HepG2 (cell line): ENCODE results near the gene NALCN. TPM values are rescaled to one million over a fixed set of nuclear protein-coding genes. Genes with fewer than 3 reads are reported as not detected.

ENCODE experiments used
- ATAC-seq: fragments of 200-7000 bp; cut with Tn5 transposase; 3 replicates; pipeline ENCODE4 v1.9.1; 2020; ENCODE audit warnings: mild to moderate bottlenecking, moderate library complexity
- BruUV-seq: library from RNA; stranded (reverse); fragments of 400-500 nt; replicated peaks from 2 replicates; lab custom pipeline; 2021; lab: Mats Ljungman, UMichigan
- CTCF ChIA-PET: fragments of 300-600 bp; formaldehyde crosslinking; extraction: SDS; loops from one replicate; lab custom pipeline; 2021; ENCODE audit warnings: low total read pairs, inconsistent platforms, low intra/inter-chr PET ratio; lab: Yijun Ruan, JAX
- POLR2A ChIA-PET: fragments of 350-600 bp; sonication (Branson Sonifier 250); formaldehyde crosslinking; loops from one replicate; lab custom pipeline; 2020; ENCODE audit warnings: antibody characterized with exemption, inconsistent platforms; lab: Yijun Ruan, JAX
- DNase-seq: peaks from one replicate; pipeline ENCODE4 v3.0.0-alpha.2; 2015; ENCODE audit warnings: low spot score
- FAIRE-seq: peaks from 3 replicates; lab custom pipeline; 2011; peaks lifted over from hg19 to GRCh38; lab: Jason Lieb, UNC
- H2AFZ ChIP-seq: one replicate; pipeline ENCODE4 v1.6.1; 2011; ENCODE audit warnings: low read length, inconsistent platforms
- H3K27ac ChIP-seq: fragments of 300-600 bp; 3 replicates; pipeline ENCODE4 v1.8.0; 2011; ENCODE audit warnings: mixed run types, mild to moderate bottlenecking, mixed read lengths, low read length, inconsistent platforms; ENCODE audit not compliant: insufficient read depth; ENCODE audit errors: extremely low read length
- H3K27me3 ChIP-seq, 2 experiments: fragments of 200-600 bp in 1 of 2; 2 replicates in 1 of 2; 3 replicates in 1 of 2; pipeline versions ENCODE4 v1.6.0 to v1.8.0; 2011; ENCODE audit warnings: low read length in 2 of 2, mild to moderate bottlenecking in 2 of 2, moderate library complexity in 2 of 2, inconsistent platforms in 1 of 2; ENCODE audit not compliant: insufficient read depth in 2 of 2, control insufficient read depth in 1 of 2
- H3K36me3 ChIP-seq, 2 experiments: fragments of 200-600 bp in 1 of 2; replicated peaks in 1 of 2; 2 replicates in 1 of 2; 3 replicates in 1 of 2; pipeline versions ENCODE4 v1.5.1 to v1.8.0; 2011; ENCODE audit warnings: low read length in 2 of 2, inconsistent platforms in 1 of 2; ENCODE audit not compliant: insufficient read depth in 2 of 2, control insufficient read depth in 1 of 2
- H3K4me1 ChIP-seq: 2 replicates; pipeline ENCODE4 v1.5.1; 2012; ENCODE audit warnings: low read length, inconsistent platforms; ENCODE audit not compliant: insufficient read depth
- H3K4me2 ChIP-seq: 2 replicates; pipeline ENCODE4 v1.6.0; 2011; ENCODE audit warnings: low read depth, low read length, inconsistent platforms
- H3K4me3 ChIP-seq, 3 experiments: fragments of 200-600 bp in 1 of 3; sonication (generic), shearing (Covaris generic) in 1 of 3; replicated peaks in 1 of 3; 2 replicates each; pipeline ENCODE4 v1.5.1; 2011 to 2016; ENCODE audit warnings: low read length in 3 of 3, inconsistent platforms in 2 of 3, low read depth in 2 of 3, mild to moderate bottlenecking in 2 of 3, control low read depth in 1 of 3, mixed read lengths in 1 of 3; ENCODE audit not compliant: insufficient read depth in 1 of 3
- H3K79me2 ChIP-seq: one replicate; pipeline ENCODE4 v1.6.1; 2011; ENCODE audit warnings: low read length, inconsistent platforms; ENCODE audit not compliant: insufficient read depth
- H3K9ac ChIP-seq: 2 replicates; pipeline ENCODE4 v1.6.0; 2011; ENCODE audit warnings: mild to moderate bottlenecking, low read depth, low read length, inconsistent platforms; ENCODE audit not compliant: insufficient read depth
- H3K9me3 ChIP-seq: 2 replicates; pipeline ENCODE4 v1.5.1; 2012; ENCODE audit warnings: mild to moderate bottlenecking, low read length
- H4K20me1 ChIP-seq: 2 replicates; pipeline ENCODE4 v1.6.0; 2011; ENCODE audit warnings: inconsistent platforms, mild to moderate bottlenecking, low read length, moderate library complexity; ENCODE audit not compliant: insufficient read depth
- CEBPZ ChIP-seq: IDR thresholded peaks from 2 replicates; pipeline ENCODE4 v1.6.1; 2012; ENCODE audit warnings: low read length, improper control_type of control experiment
- SMARCC2 ChIP-seq: fragments of 450-650 bp; IDR thresholded peaks from 2 replicates; pipeline ENCODE4 v1.6.1; 2017; ENCODE audit warnings: antibody characterized with exemption, mild to moderate bottlenecking
- SMARCE1 ChIP-seq: fragments of 450-650 bp; IDR thresholded peaks from 2 replicates; pipeline ENCODE4 v1.6.1; 2017; ENCODE audit warnings: borderline replicate concordance
- ZNF674 ChIP-seq: sonication (generic); formaldehyde crosslinking; IDR thresholded peaks from 2 replicates; pipeline ENCODE4 v1.5.0; 2020; ENCODE audit warnings: low read depth, mild to moderate bottlenecking, missing genetic modification reagents
- in situ Hi-C: cut with HindIII; loops from 2 replicates; pipeline ENCODE4 v1.10.0; 2017; ENCODE audit warnings: low pct_unique_long_range_greater_than_20kb; ENCODE audit not compliant: extremely low pct_ligation_motif_present
- intact Hi-C: fragments of 100-400 bp; cut with micrococcal nuclease; formaldehyde crosslinking; loops from one replicate; pipeline ENCODE4 v1.10.0; 2022; ENCODE audit not compliant: unreplicated experiment
- polyA plus RNA-seq, 8 experiments: library from polyadenylated mRNA; depleted of rRNA in 3 of 8; stranded (reverse) in 7 of 8; unstranded in 1 of 8; fragments of >200 nt; fragmentation: Illumina TruSeq in 4 of 8; extraction: Trizol in 4 of 8; gene quantifications; 2 replicates each; pipeline versions ENCODE4 v1.2.1 to v1.2.3, GENCODE V29; 2011 to 2016; ENCODE audit warnings: low read depth in 4 of 8, missing spikeins in 1 of 8, mixed read lengths in 1 of 8; ENCODE audit not compliant: insufficient read depth in 1 of 8
- total RNA-seq, 5 experiments: library from RNA; depleted of rRNA; stranded (reverse); fragments of >200 nt; fragmentation: Illumina TruSeq; extraction: Trizol; gene quantifications; 2 replicates each; pipeline ENCODE4 v1.2.3, GENCODE V29; 2016; ENCODE audit warnings: low read depth in 1 of 5

Gene NALCN
- total and polyA plus RNA-seq, 2 of the 13 experiments (the other 11 are each of a cell fraction or from before 2014, with no cell fraction given) = not detected

- TF ChIP-seq CEBPZ (no peak), SMARCE1 (no peak)
- TF ChIP-seq, all 625 proteins: peak for 0
Measured at GRCh38 chr13:101082441-101082840, 333.9 kb downstream of the NALCN start (continued).

GRCh38 chr13:101080616-101081015 is 335.7 kb downstream of the NALCN start:
- no peak overlapping the region for H2AFZ ChIP-seq
- H3K36me3 ChIP-seq = no peaks in the 10 kb centered on the region
- CTCF ChIA-PET = no interaction called here
- no peaks in the 10 kb centered on the region for H3K4me1 ChIP-seq
- H3K27ac ChIP-seq = no peak overlapping the region
- no peak overlapping the region for H3K4me3 ChIP-seq
- TF ChIP-seq ZNF674 (CRISPR knock-in tag) (no peak), SMARCC2 (no peak)
- peaks cover 5% of the 10 kb centered on the region; the same call in 1 of the 2 replicates for H3K9me3 ChIP-seq
- FAIRE-seq (no peak), DNase-seq (no peak), ATAC-seq (no peak)
- H3K9ac ChIP-seq = no peak overlapping the region
- H3K4me2 ChIP-seq = no peak overlapping the region
- no peaks in the 10 kb centered on the region for H4K20me1 ChIP-seq
- no TSS peak for BruUV-seq
- POLR2A ChIA-PET = no interaction called here
- intact Hi-C loops (no loop called here), in situ Hi-C loops (no loop called here)
- H3K27me3 ChIP-seq = no peaks in the 10 kb centered on the region; a peak in 1 of 5 replicates
- no peaks in the 10 kb centered on the region for H3K79me2 ChIP-seq
